Measurements from ENCODE around the gene SLC49A3. TPM values are rescaled to one million over a fixed set of nuclear protein-coding genes. Genes with fewer than 3 reads are reported as not detected.

The SLC49A3 gene
- total and polyA plus RNA-seq, 2 of the 13 experiments (the other 11 are each of a cell fraction or from before 2014, with no cell fraction given), result 0.07 to 0.17 TPM

GRCh38 chr4:632926-633325 lies 56.0 kb downstream of the SLC49A3 start (continued):
- no peak for TF ChIP-seq KIAA2018 (CRISPR knock-in tag; IDR thresholded peaks at IDR 0.05; ENCODE audit: borderline replicate concordance)
- TF ChIP-seq ZNF253 (CRISPR knock-in tag; IDR thresholded peaks at IDR 0.05; ENCODE audit: borderline replicate concordance), result no peak

GRCh38 chr4:632196-632790 lies 56.7 kb downstream of the SLC49A3 start:
- no peak overlapping the region for H3K4me3 ChIP-seq (replicated peaks in 1 of 3; ENCODE audit: insufficient read depth in 1 of 3, low read depth in 2 of 3, low read length in 3 of 3)
- TF ChIP-seq CEBPB (IDR thresholded peaks at IDR 0.05; ENCODE audit: borderline replicate concordance, low read depth, low read length) (no peak), TFDP2 (CRISPR knock-in tag; IDR thresholded peaks at IDR 0.05) (no peak), TFE3 (CRISPR knock-in tag; IDR thresholded peaks at IDR 0.05) (no peak), ARID3A (IDR thresholded peaks at IDR 0.05; ENCODE audit: low read depth, low read length) (no peak), MXD3 (CRISPR knock-in tag; IDR thresholded peaks at IDR 0.05) (no peak), HNRNPK (IDR thresholded peaks at IDR 0.05; ENCODE audit: low read depth, low read length, poor library complexity, severe bottlenecking) (no peak)

More at GRCh38 chr4:632196-632790, 56.7 kb downstream of the SLC49A3 start:
- BruUV-seq (replicated peaks), result no TSS peak
- H3K27me3 ChIP-seq (ENCODE audit: control insufficient read depth in 1 of 2, insufficient read depth in 2 of 2, low read length in 2 of 2), result peaks cover 13 to 65% of the 10 kb centered on the region in 2 experiments; a peak in 4 of 5 replicates
- in situ Hi-C loops (cut with HindIII; ENCODE audit: extremely low pct_ligation_motif_present, low pct_unique_long_range_greater_than_20kb), result no loop called here
- H3K4me2 ChIP-seq (ENCODE audit: low read depth, low read length), result no peak overlapping the region
- H3K9me3 ChIP-seq (ENCODE audit: low read length), result no peaks in the 10 kb centered on the region
- ChIA-PET CTCF (ENCODE audit: low intra/inter-chr PET ratio, low total read pairs) (no interaction called here), POLR2A (no interaction called here)
- H4K20me1 ChIP-seq (ENCODE audit: insufficient read depth, low read length), result no peaks in the 10 kb centered on the region
- H2AFZ ChIP-seq (ENCODE audit: low read length), result no peak overlapping the region
- ATAC-seq, result no peak
- no peak overlapping the region for H3K9ac ChIP-seq (ENCODE audit: insufficient read depth, low read depth, low read length)
- intact Hi-C loops (cut with micrococcal nuclease; ENCODE audit: unreplicated experiment), result no loop called here
- no peaks in the 10 kb centered on the region for H3K79me2 ChIP-seq (ENCODE audit: insufficient read depth, low read length)
- H3K4me1 ChIP-seq (ENCODE audit: insufficient read depth, low read length), result peaks cover 8% of the 10 kb centered on the region
- H3K27ac ChIP-seq (ENCODE audit: extremely low read length, insufficient read depth, low read length), result no peak overlapping the region
- no peak for DNase-seq (ENCODE audit: low spot score)
- WGBS (ENCODE audit: low lambda C conversion rate), result 0% methylated on average over 1 of the region's 16 CpGs
- FAIRE-seq, result no peak
- H3K36me3 ChIP-seq (replicated peaks in 1 of 2; ENCODE audit: control insufficient read depth in 1 of 2, insufficient read depth in 2 of 2, low read length in 2 of 2), result no peaks in the 10 kb centered on the region
